Measurements from ENCODE around the gene FBLN5.

FBLN5 gene

DNA sequence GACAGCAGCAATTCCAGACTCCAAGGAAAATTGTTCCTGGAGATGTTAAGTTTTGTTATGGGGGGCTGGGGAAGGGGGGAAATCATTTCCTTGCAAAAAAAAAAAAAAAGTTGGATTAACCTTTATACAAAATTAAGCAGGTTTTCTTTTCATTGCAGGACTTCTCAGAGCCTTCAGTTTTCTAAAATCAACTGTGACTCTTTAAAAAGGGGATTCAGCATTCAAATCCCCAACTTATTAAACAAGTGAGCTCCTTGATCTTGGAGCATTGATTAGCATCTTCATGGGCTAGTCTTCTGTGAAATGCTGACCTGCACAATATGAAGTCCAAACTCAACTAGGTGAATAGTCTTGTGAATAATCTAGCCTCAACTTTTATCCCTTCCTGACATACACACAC, 87.3 kb downstream of the FBLN5 start:
- H3K27me3 ChIP-seq (ENCODE audit: control insufficient read depth, low read length) = 0 out of 2 replicates have a peak, but pooled peaks cover 4% of the 10 kb centered on the region
- H3F3A ChIP-seq (ENCODE audit: control insufficient read depth, insufficient read depth) = no peaks in the 10 kb centered on the region
- no peaks in the 10 kb centered on the region for H3K9me3 ChIP-seq (ENCODE audit: control insufficient read depth, insufficient read depth, low read length)
- H3K4me2 ChIP-seq (ENCODE audit: low read length) = no peak overlapping the region
- H3K4me1 ChIP-seq (ENCODE audit: control insufficient read depth, low read length) = no peaks in the 10 kb centered on the region
- H3K4me3 ChIP-seq (ENCODE audit: low read length) = no peak overlapping the region
- H3K9me2 ChIP-seq (replicated peaks; ENCODE audit: control insufficient read depth, low read length) = no peaks in the 10 kb centered on the region
- H3K79me2 ChIP-seq (ENCODE audit: control insufficient read depth, low read length) = no peaks in the 10 kb centered on the region
- no peak overlapping the region for H3K27ac ChIP-seq (ENCODE audit: low read depth, low read length)
- H3K36me3 ChIP-seq (ENCODE audit: control insufficient read depth, low read length) = no peaks in the 10 kb centered on the region
- no peak for TF ChIP-seq EZH2phosphoT487 (IDR thresholded peaks at IDR 0.05; ENCODE audit: borderline replicate concordance, low read length)
- H4K20me1 ChIP-seq (ENCODE audit: control insufficient read depth, insufficient read depth, low read depth, low read length) = no peaks in the 10 kb centered on the region

DNA sequence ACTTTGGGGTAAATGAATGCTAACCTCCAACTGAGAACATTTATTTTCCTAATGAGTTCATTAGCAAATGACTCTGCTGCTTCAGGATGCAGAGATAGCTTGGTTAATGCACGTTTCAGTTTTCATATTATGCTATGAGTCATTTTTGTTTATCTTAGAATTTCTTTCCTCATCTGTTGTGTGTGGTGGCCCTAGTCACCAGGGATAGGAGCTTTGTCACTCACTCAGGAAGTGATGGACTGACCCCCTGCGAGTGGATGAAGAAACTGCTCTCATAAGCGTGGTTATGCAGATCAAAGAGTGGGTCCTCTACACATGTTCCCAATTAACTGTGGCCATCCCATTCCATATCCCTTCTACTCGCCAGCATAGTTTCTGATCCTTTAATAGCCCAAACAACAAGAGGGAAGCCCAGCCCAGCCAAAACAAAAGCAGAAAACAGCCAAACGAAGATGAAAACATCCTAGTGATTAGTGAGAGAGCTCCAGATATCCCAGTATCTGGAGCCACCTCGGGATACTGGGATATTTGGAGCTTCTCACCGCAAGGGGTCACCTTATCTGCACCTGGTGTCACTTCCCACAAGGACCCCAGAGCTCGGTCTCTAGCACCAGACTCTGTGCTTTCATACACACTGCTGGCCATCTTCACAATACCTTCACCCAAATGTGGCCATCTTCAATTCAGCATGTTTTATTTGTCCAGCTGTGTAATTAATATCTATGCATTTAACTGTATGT, 88.8 kb downstream of the FBLN5 start:
- Histone ChIP-seq H3K27me3 (ENCODE audit: control insufficient read depth, low read length) (0 out of 2 replicates have a peak, but pooled peaks cover 4% of the 10 kb centered on the region), H3K36me3 (ENCODE audit: control insufficient read depth, low read length) (no peaks in the 10 kb centered on the region), H3K4me3 (ENCODE audit: low read length) (no peak overlapping the region), H3K4me2 (ENCODE audit: low read length) (no peak overlapping the region), H3K79me2 (ENCODE audit: control insufficient read depth, low read length) (no peaks in the 10 kb centered on the region), H3K27ac (ENCODE audit: low read depth, low read length) (no peak overlapping the region), H3K4me1 (ENCODE audit: control insufficient read depth, low read length) (peaks cover 11% of the 10 kb centered on the region), H4K20me1 (ENCODE audit: control insufficient read depth, insufficient read depth, low read depth, low read length) (no peaks in the 10 kb centered on the region), H3K9me3 (ENCODE audit: control insufficient read depth, insufficient read depth, low read length) (no peaks in the 10 kb centered on the region), H3K9me2 (replicated peaks; ENCODE audit: control insufficient read depth, low read length) (no peaks in the 10 kb centered on the region), H3F3A (ENCODE audit: control insufficient read depth, insufficient read depth) (no peaks in the 10 kb centered on the region)
- TF ChIP-seq, protein P1, sequence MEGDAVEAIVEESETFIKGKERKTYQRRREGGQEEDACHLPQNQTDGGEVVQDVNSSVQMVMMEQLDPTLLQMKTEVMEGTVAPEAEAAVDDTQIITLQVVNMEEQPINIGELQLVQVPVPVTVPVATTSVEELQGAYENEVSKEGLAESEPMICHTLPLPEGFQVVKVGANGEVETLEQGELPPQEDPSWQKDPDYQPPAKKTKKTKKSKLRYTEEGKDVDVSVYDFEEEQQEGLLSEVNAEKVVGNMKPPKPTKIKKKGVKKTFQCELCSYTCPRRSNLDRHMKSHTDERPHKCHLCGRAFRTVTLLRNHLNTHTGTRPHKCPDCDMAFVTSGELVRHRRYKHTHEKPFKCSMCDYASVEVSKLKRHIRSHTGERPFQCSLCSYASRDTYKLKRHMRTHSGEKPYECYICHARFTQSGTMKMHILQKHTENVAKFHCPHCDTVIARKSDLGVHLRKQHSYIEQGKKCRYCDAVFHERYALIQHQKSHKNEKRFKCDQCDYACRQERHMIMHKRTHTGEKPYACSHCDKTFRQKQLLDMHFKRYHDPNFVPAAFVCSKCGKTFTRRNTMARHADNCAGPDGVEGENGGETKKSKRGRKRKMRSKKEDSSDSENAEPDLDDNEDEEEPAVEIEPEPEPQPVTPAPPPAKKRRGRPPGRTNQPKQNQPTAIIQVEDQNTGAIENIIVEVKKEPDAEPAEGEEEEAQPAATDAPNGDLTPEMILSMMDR (IDR thresholded peaks at IDR 0.05; ENCODE audit: low read depth, low read length, poor library complexity, severe bottlenecking) = no peak
- TF ChIP-seq EZH2phosphoT487 (IDR thresholded peaks at IDR 0.05; ENCODE audit: borderline replicate concordance, low read length) = no peak

DNA sequence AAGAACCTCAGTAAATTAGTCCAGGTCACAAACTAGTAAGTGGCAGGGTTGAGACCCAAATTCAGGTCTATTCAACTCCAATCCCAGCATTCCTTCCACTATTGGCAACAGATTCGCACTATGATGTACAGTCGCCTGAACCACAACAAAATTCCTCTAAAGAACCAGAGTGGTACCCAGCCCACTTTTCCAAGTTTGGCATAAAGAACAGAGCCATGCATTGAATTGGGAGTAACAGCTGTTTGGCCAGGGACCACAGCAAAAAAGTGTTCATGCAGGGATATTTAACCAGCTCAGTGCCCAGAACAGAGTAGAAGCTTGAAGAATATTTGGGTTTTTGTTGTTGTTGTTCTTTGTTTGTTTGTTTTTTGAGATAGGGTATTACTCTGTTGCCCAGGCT, 89.9 kb downstream of the FBLN5 start:
- Histone ChIP-seq H3K4me1 (ENCODE audit: control insufficient read depth, low read length) (peaks cover 21% of the 10 kb centered on the region), H3K27ac (ENCODE audit: low read depth, low read length) (no peak overlapping the region), H3K9me3 (ENCODE audit: control insufficient read depth, insufficient read depth, low read length) (no peaks in the 10 kb centered on the region), H3K79me2 (ENCODE audit: control insufficient read depth, low read length) (no peaks in the 10 kb centered on the region), H3K27me3 (ENCODE audit: control insufficient read depth, low read length) (0 out of 2 replicates have a peak, but pooled peaks cover 4% of the 10 kb centered on the region), H3K36me3 (ENCODE audit: control insufficient read depth, low read length) (no peaks in the 10 kb centered on the region), H3K9me2 (replicated peaks; ENCODE audit: control insufficient read depth, low read length) (no peaks in the 10 kb centered on the region), H3K4me3 (ENCODE audit: low read length) (no peak overlapping the region), H4K20me1 (ENCODE audit: control insufficient read depth, insufficient read depth, low read depth, low read length) (no peaks in the 10 kb centered on the region), H3F3A (ENCODE audit: control insufficient read depth, insufficient read depth) (no peaks in the 10 kb centered on the region), H3K4me2 (ENCODE audit: low read length) (no peak overlapping the region)
- no peak for TF ChIP-seq EZH2phosphoT487 (IDR thresholded peaks at IDR 0.05; ENCODE audit: borderline replicate concordance, low read length)
- TF ChIP-seq, protein P1 (IDR thresholded peaks at IDR 0.05; ENCODE audit: low read depth, low read length, poor library complexity, severe bottlenecking) = no peak

DNA sequence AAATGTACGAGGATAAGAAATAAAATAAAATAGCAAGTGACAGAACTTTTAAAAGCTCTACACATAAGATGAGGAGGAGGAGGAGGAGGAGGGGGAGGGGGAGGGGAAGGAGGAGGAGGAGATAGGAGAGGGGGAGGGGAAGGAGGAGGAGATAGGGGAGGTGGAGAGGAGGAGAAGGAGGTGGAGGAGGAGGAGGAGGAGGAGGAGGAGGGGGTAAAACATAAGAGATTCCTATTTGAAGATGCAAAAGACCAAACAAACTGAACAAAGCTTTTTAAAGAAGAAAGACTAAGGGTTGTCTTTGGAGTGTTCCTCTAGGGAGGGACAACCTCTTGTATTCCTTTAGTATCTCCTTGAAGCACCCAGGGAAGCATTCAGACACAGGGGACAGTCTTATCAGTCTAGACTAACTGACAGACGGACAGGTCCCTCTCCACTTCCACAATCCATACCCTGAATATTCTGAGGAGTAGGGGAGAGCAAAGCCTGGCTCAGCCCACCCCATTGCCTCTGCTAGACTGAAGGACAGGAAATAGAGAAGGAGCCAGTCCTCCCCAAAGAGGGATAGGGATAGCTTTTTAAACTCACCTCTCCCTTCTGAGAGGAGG, 93.1 kb downstream of the FBLN5 start:
- 0 out of 2 replicates have a peak, but pooled peaks cover 2% of the 10 kb centered on the region for H3K27me3 ChIP-seq (ENCODE audit: control insufficient read depth, low read length)
- TF ChIP-seq EZH2phosphoT487 (IDR thresholded peaks at IDR 0.05; ENCODE audit: borderline replicate concordance, low read length) = no peak
- TF ChIP-seq, protein P1 (IDR thresholded peaks at IDR 0.05; ENCODE audit: low read depth, low read length, poor library complexity, severe bottlenecking) = no peak
- H3K4me3 ChIP-seq (ENCODE audit: low read length) = no peak overlapping the region
- H4K20me1 ChIP-seq (ENCODE audit: control insufficient read depth, insufficient read depth, low read depth, low read length) = no peaks in the 10 kb centered on the region
- H3K9me3 ChIP-seq (ENCODE audit: control insufficient read depth, insufficient read depth, low read length) = no peaks in the 10 kb centered on the region
- H3K36me3 ChIP-seq (ENCODE audit: control insufficient read depth, low read length) = no peaks in the 10 kb centered on the region
- no peak overlapping the region for H3K4me2 ChIP-seq (ENCODE audit: low read length)
- H3K79me2 ChIP-seq (ENCODE audit: control insufficient read depth, low read length) = no peaks in the 10 kb centered on the region
- H3K4me1 ChIP-seq (ENCODE audit: control insufficient read depth, low read length) = peaks cover 34% of the 10 kb centered on the region
- no peaks in the 10 kb centered on the region for H3K9me2 ChIP-seq (replicated peaks; ENCODE audit: control insufficient read depth, low read length)
- H3K27ac ChIP-seq (ENCODE audit: low read depth, low read length) = no peak overlapping the region
- H3F3A ChIP-seq (ENCODE audit: control insufficient read depth, insufficient read depth) = no peaks in the 10 kb centered on the region
